Measurements from ENCODE around the gene CACHD1. TPM values are rescaled to one million over a fixed set of nuclear protein-coding genes. Genes with fewer than 3 reads are reported as not detected.

Gene CACHD1
- total RNA-seq, 2 donors from 2014 or later, result 10.8 to 14.4 TPM

- intact Hi-C loops (cut with DNase I), result loop anchor here (5.0 kb wide), 1 partner anchor 209 kb away; no protein-coding TSS in a partner anchor
- TF ChIP-seq, protein P1, sequence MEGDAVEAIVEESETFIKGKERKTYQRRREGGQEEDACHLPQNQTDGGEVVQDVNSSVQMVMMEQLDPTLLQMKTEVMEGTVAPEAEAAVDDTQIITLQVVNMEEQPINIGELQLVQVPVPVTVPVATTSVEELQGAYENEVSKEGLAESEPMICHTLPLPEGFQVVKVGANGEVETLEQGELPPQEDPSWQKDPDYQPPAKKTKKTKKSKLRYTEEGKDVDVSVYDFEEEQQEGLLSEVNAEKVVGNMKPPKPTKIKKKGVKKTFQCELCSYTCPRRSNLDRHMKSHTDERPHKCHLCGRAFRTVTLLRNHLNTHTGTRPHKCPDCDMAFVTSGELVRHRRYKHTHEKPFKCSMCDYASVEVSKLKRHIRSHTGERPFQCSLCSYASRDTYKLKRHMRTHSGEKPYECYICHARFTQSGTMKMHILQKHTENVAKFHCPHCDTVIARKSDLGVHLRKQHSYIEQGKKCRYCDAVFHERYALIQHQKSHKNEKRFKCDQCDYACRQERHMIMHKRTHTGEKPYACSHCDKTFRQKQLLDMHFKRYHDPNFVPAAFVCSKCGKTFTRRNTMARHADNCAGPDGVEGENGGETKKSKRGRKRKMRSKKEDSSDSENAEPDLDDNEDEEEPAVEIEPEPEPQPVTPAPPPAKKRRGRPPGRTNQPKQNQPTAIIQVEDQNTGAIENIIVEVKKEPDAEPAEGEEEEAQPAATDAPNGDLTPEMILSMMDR (IDR thresholded peaks at IDR 0.05), result no peak
- TF ChIP-seq POLR2AphosphoS5 (IDR thresholded peaks at IDR 0.05), result no peak
- no peak for TF ChIP-seq POLR2A (IDR thresholded peaks at IDR 0.05)
- Histone ChIP-seq H3K9me3 (no peaks in the 10 kb centered on the region), H3K27ac (no peak overlapping the region), H3K4me1 (replicated peaks) (no peaks in the 10 kb centered on the region), H3K4me3 (no peak overlapping the region), H3K27me3 (replicated peaks; ENCODE audit: insufficient read depth) (no peaks in the 10 kb centered on the region), H3K36me3 (no peaks in the 10 kb centered on the region)
- no peak for DNase-seq (ENCODE audit: low spot score)
- WGBS, result 96% methylated on average over 4 of the region's 4 CpGs
Observed at GRCh38 chr1:64676386-64676785, 206.5 kb downstream of the CACHD1 start.

GRCh38 chr1:64677532-64677931, 207.6 kb downstream of the CACHD1 start:
- H3K36me3 ChIP-seq, result no peaks in the 10 kb centered on the region
- intact Hi-C loops (cut with DNase I), result loop anchor here (5.0 kb wide), 1 partner anchor 210 kb away; no protein-coding TSS in a partner anchor

GRCh38 chr1:64678366-64678765, 208.4 kb downstream of the CACHD1 start:
- intact Hi-C loops (cut with DNase I), result loop anchor here (5.0 kb wide), 1 partner anchor 211 kb away; no protein-coding TSS in a partner anchor
- Histone ChIP-seq H3K9me3 (no peaks in the 10 kb centered on the region), H3K4me3 (no peak overlapping the region), H3K36me3 (no peaks in the 10 kb centered on the region), H3K4me1 (replicated peaks) (no peaks in the 10 kb centered on the region), H3K27ac (no peak overlapping the region), H3K27me3 (replicated peaks; ENCODE audit: insufficient read depth) (no peaks in the 10 kb centered on the region)
- TF ChIP-seq POLR2AphosphoS5 (IDR thresholded peaks at IDR 0.05), result no peak
- TF ChIP-seq, protein P1 (IDR thresholded peaks at IDR 0.05), result no peak
- TF ChIP-seq POLR2A (IDR thresholded peaks at IDR 0.05), result no peak
- WGBS, result 66% methylated on average over 3 of the region's 3 CpGs
- DNase-seq (ENCODE audit: low spot score), result no peak

More at GRCh38 chr1:64677532-64677931, 207.6 kb downstream of the CACHD1 start:
- H3K27me3 ChIP-seq (replicated peaks; ENCODE audit: insufficient read depth), result no peaks in the 10 kb centered on the region
- no peak overlapping the region for H3K4me3 ChIP-seq
- 78% methylated on average over 1 of the region's 1 CpG for WGBS
- TF ChIP-seq POLR2AphosphoS5 (IDR thresholded peaks at IDR 0.05) (no peak), POLR2A (IDR thresholded peaks at IDR 0.05) (no peak)
- TF ChIP-seq, protein P1 (IDR thresholded peaks at IDR 0.05), result no peak
- no peak for DNase-seq (ENCODE audit: low spot score)
- H3K9me3 ChIP-seq, result no peaks in the 10 kb centered on the region
- no peak overlapping the region for H3K27ac ChIP-seq
- no peaks in the 10 kb centered on the region for H3K4me1 ChIP-seq (replicated peaks)

DNA sequence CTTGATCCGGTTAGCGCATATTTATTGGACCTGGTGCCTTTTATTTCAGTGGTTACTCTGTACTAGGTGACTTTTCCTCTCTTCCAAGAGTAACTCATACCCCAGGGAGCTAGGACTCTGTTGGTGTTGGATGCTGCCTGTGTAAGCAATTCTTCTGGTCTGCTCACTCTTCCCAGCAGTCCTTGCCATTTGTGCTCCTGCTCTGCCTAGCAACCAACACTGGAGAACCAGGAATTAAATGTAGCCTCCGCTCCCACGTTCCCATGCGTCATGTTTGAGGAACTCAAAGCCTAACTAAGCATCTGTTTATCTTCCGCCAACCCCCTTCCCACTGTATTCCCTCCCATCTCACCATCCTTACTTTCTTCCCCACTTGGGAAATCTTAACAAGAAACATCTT, 209.2 kb downstream of the CACHD1 start:
- WGBS, result 95% methylated on average over 6 of the region's 6 CpGs
- intact Hi-C loops (cut with DNase I), result loop anchor here (5.0 kb wide), 1 partner anchor 212 kb away; no protein-coding TSS in a partner anchor

DNA sequence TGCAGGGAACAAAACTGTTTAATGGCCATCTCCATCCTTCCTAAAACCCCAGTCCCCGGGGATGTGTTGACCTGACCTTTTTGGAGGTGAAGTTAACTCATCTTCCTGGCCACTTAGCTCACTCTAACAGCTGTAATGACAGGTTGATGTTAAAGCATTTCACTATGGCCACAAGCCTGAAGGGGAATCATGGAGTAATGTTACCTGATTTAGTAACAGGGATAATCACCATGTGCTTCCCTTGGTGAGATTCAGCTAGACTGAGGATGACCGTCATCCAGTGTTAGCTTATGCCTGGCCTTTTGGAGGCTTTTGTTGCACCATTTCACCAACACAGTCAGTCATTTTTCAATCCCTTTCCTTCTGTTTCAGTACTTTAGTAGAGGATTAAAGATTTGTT, 210.7 kb downstream of the CACHD1 start:
- Histone ChIP-seq H3K4me1 (replicated peaks) (no peaks in the 10 kb centered on the region), H3K27me3 (replicated peaks; ENCODE audit: insufficient read depth) (no peaks in the 10 kb centered on the region), H3K9me3 (no peaks in the 10 kb centered on the region), H3K27ac (no peak overlapping the region), H3K36me3 (no peaks in the 10 kb centered on the region), H3K4me3 (no peak overlapping the region)
- no peak for TF ChIP-seq POLR2AphosphoS5 (IDR thresholded peaks at IDR 0.05)
- TF ChIP-seq, protein P1 (IDR thresholded peaks at IDR 0.05), result no peak
- TF ChIP-seq POLR2A (IDR thresholded peaks at IDR 0.05), result no peak
- no peak for DNase-seq (ENCODE audit: low spot score)
- WGBS, result 86% methylated on average over 2 of the region's 2 CpGs
- intact Hi-C loops (cut with DNase I), result no loop called here

More for the DNA sequence above, 209.2 kb downstream of the CACHD1 start:
- H3K4me1 ChIP-seq (replicated peaks), result no peaks in the 10 kb centered on the region
- no peak overlapping the region for H3K4me3 ChIP-seq
- no peaks in the 10 kb centered on the region for H3K27me3 ChIP-seq (replicated peaks; ENCODE audit: insufficient read depth)
- DNase-seq (ENCODE audit: low spot score), result no peak
- TF ChIP-seq, protein P1 (IDR thresholded peaks at IDR 0.05), result no peak
- TF ChIP-seq POLR2AphosphoS5 (IDR thresholded peaks at IDR 0.05) (no peak), POLR2A (IDR thresholded peaks at IDR 0.05) (no peak)
- H3K36me3 ChIP-seq, result no peaks in the 10 kb centered on the region
- H3K27ac ChIP-seq, result no peak overlapping the region
- H3K9me3 ChIP-seq, result no peaks in the 10 kb centered on the region

All from prostate gland (tissue), 2 donors.